ENCODE data around the gene CXCL5. TPM values are rescaled to one million over a fixed set of nuclear protein-coding genes. Genes with fewer than 3 reads are reported as not detected.

The CXCL5 gene
- total RNA-seq, 4 donors from 2014 or later: not detected

GRCh38 chr4:74037076-74037955, 38.8 kb upstream of the CXCL5 start:
- Histone ChIP-seq H3K4me1 (no peaks in the 10 kb centered on the region), H3K4me3 (no peak overlapping the region), H3K27me3 (no peaks in the 10 kb centered on the region), H3K36me3 (no peaks in the 10 kb centered on the region), H3K9me3 (no peaks in the 10 kb centered on the region), H3K27ac (no peak overlapping the region)
- DNase-seq: no peak
- intact Hi-C loops (cut with DNase I; ENCODE audit: low total_unique reads): no loop called here
- TF ChIP-seq POLR2A (IDR thresholded peaks at IDR 0.05) (no peak), CTCF (IDR thresholded peaks at IDR 0.05) (no peak)

GRCh38 chr4:74033739-74034138, 35.3 kb upstream of the CXCL5 start:
- Histone ChIP-seq H3K9me3 (no peaks in the 10 kb centered on the region), H3K4me1 (no peaks in the 10 kb centered on the region), H3K27me3 (no peaks in the 10 kb centered on the region), H3K36me3 (no peaks in the 10 kb centered on the region), H3K4me3 (no peak overlapping the region), H3K27ac (no peak overlapping the region)
- no peak for DNase-seq
- intact Hi-C loops (cut with DNase I; ENCODE audit: low total_unique reads): no loop called here
- TF ChIP-seq CTCF (IDR thresholded peaks at IDR 0.05): no peak
- TF ChIP-seq POLR2A (IDR thresholded peaks at IDR 0.05): no peak

- TF ChIP-seq POLR2A (IDR thresholded peaks at IDR 0.05) (no peak), CTCF (IDR thresholded peaks at IDR 0.05) (no peak)
- no peaks in the 10 kb centered on the region for H3K36me3 ChIP-seq
- intact Hi-C loops (cut with DNase I; ENCODE audit: low total_unique reads): no loop called here
- no peaks in the 10 kb centered on the region for H3K4me1 ChIP-seq
- no peak overlapping the region for H3K4me3 ChIP-seq
- H3K27ac ChIP-seq: no peak overlapping the region
- no peaks in the 10 kb centered on the region for H3K9me3 ChIP-seq
- DNase-seq: no peak
- H3K27me3 ChIP-seq: no peaks in the 10 kb centered on the region
Measured at GRCh38 chr4:74032064-74032463, 33.6 kb upstream of the CXCL5 start.

GRCh38 chr4:74031576-74031975, 33.1 kb upstream of the CXCL5 start:
- Histone ChIP-seq H3K4me3 (no peak overlapping the region), H3K4me1 (no peaks in the 10 kb centered on the region), H3K27ac (no peak overlapping the region), H3K36me3 (no peaks in the 10 kb centered on the region), H3K27me3 (no peaks in the 10 kb centered on the region), H3K9me3 (no peaks in the 10 kb centered on the region)
- DNase-seq: no peak
- intact Hi-C loops (cut with DNase I; ENCODE audit: low total_unique reads): no loop called here
- TF ChIP-seq POLR2A (IDR thresholded peaks at IDR 0.05) (no peak), CTCF (IDR thresholded peaks at IDR 0.05) (no peak)

GRCh38 chr4:74030285-74030684, 31.8 kb upstream of the CXCL5 start:
- H3K4me1 ChIP-seq: no peaks in the 10 kb centered on the region
- no peak for TF ChIP-seq POLR2A (IDR thresholded peaks at IDR 0.05)
- no peak for TF ChIP-seq CTCF (IDR thresholded peaks at IDR 0.05)
- DNase-seq: no peak
- H3K27ac ChIP-seq: no peak overlapping the region
- intact Hi-C loops (cut with DNase I; ENCODE audit: low total_unique reads): no loop called here
- no peak overlapping the region for H3K4me3 ChIP-seq
- H3K36me3 ChIP-seq: no peaks in the 10 kb centered on the region
- no peaks in the 10 kb centered on the region for H3K27me3 ChIP-seq
- no peaks in the 10 kb centered on the region for H3K9me3 ChIP-seq

All from uterus (tissue), 4 donors.